ENCODE results near the gene MIER2.

MIER2 gene

GRCh38 chr19:310781-311496, 33.7 kb downstream of the MIER2 start:
- Histone ChIP-seq H4K8ac (ENCODE audit: low read depth, low read length) (no peak overlapping the region), H3K79me2 (ENCODE audit: control insufficient read depth, insufficient read depth, low read length) (peaks cover 5% of the 10 kb centered on the region), H3K9ac (ENCODE audit: low read length) (no peak overlapping the region), H2BK120ac (ENCODE audit: low read depth, low read length) (no peak overlapping the region), H2AK5ac (ENCODE audit: low read length) (no peak overlapping the region), H4K5ac (ENCODE audit: low read length) (no peak overlapping the region), H2BK5ac (ENCODE audit: low read length) (no peak overlapping the region), H3K27ac (ENCODE audit: low read depth, low read length) (no peak overlapping the region), H3K79me1 (ENCODE audit: low read length) (peaks cover 13% of the 10 kb centered on the region), H3K4me2 (ENCODE audit: low read length) (no peak overlapping the region), H3K18ac (ENCODE audit: low read length) (no peak overlapping the region), H3K4ac (ENCODE audit: low read depth, low read length) (no peak overlapping the region), H3K27me3 (ENCODE audit: insufficient read depth, low read length, poor library complexity) (no peaks in the 10 kb centered on the region), H3K36me3 (ENCODE audit: control insufficient read depth, insufficient read depth, low read length) (peaks cover 16% of the 10 kb centered on the region), H3K23ac (ENCODE audit: low read length) (no peak overlapping the region), H2BK15ac (replicated peaks; ENCODE audit: low read depth) (no peak overlapping the region), H3K4me3 (ENCODE audit: low read length) (no peak overlapping the region), H3K56ac (ENCODE audit: low read length) (no peak overlapping the region), H3K4me1 (ENCODE audit: control insufficient read depth, low read depth, low read length) (no peaks in the 10 kb centered on the region)
- DNase-seq = no peak
- WGBS (ENCODE audit: extremely low coverage, insufficient coverage, low lambda C conversion rate) = no CpG with 5 or more reads among the region's 24 CpGs

DNA sequence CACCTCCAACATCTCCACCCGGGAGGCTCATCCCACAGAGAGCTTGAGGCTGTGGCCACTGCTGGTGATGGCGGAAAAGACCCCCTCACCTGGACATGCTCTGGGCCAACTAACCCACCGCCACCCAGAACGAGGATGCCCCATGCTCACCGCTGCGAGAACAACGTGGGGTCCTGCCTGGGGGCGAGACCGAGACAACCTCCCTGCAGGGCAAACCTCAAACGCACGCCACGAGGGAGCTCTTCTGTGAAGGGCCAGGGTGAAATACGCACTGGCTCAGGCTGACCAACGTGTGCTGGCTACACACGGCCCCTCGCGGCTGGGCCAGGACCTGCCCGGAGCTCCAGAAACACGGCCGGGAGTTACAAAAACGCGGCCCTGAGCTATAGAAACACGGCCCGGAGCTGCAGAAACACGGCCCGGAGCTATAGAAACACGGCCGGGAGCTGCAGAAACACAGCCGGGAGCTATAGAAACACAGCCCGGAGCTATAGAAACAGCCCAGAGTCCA, 34.4 kb downstream of the MIER2 start:
- no peaks in the 10 kb centered on the region for H3K27me3 ChIP-seq (ENCODE audit: insufficient read depth, low read length, poor library complexity)
- H3K4ac ChIP-seq (ENCODE audit: low read depth, low read length) = no peak overlapping the region
- no peak overlapping the region for H3K23ac ChIP-seq (ENCODE audit: low read length)
- no peak overlapping the region for H3K27ac ChIP-seq (ENCODE audit: low read depth, low read length)
- no peak overlapping the region for H3K18ac ChIP-seq (ENCODE audit: low read length)
- no peak overlapping the region for H3K4me2 ChIP-seq (ENCODE audit: low read length)
- no peak overlapping the region for H3K4me3 ChIP-seq (ENCODE audit: low read length)
- no CpG with 5 or more reads among the region's 30 CpGs for WGBS (ENCODE audit: extremely low coverage, insufficient coverage, low lambda C conversion rate)
- no peak overlapping the region for H2BK120ac ChIP-seq (ENCODE audit: low read depth, low read length)
- no peak for DNase-seq
- H3K79me2 ChIP-seq (ENCODE audit: control insufficient read depth, insufficient read depth, low read length) = peaks cover 1% of the 10 kb centered on the region
- H3K36me3 ChIP-seq (ENCODE audit: control insufficient read depth, insufficient read depth, low read length) = peaks cover 16% of the 10 kb centered on the region
- H3K4me1 ChIP-seq (ENCODE audit: control insufficient read depth, low read depth, low read length) = no peaks in the 10 kb centered on the region
- no peak overlapping the region for H2BK15ac ChIP-seq (replicated peaks; ENCODE audit: low read depth)
- no peak overlapping the region for H4K8ac ChIP-seq (ENCODE audit: low read depth, low read length)
- peaks cover 8% of the 10 kb centered on the region for H3K79me1 ChIP-seq (ENCODE audit: low read length)
- H2BK5ac ChIP-seq (ENCODE audit: low read length) = no peak overlapping the region
- no peak overlapping the region for H4K5ac ChIP-seq (ENCODE audit: low read length)
- no peak overlapping the region for H3K56ac ChIP-seq (ENCODE audit: low read length)
- H3K9ac ChIP-seq (ENCODE audit: low read length) = no peak overlapping the region
- no peak overlapping the region for H2AK5ac ChIP-seq (ENCODE audit: low read length)

DNA sequence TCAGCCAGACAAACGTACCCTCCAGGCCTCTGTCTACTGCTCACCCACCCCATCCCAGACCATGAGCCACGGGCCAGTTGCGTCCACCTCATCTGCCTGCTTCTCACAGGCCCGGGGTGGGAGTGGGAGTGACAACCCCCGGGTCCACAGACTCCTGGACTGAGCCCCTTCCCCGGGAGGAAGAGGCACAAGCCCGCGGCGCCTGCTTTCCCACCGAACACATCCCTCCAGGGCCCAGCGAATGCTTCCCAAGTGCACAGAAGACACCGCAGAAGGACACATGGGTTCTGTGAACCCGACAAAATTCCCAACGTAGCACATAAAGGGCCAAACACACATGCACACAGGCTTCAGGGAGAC, 35.4 kb downstream of the MIER2 start:
- peaks cover 16% of the 10 kb centered on the region for H3K36me3 ChIP-seq (ENCODE audit: control insufficient read depth, insufficient read depth, low read length)
- H3K9ac ChIP-seq (ENCODE audit: low read length) = no peak overlapping the region
- no peak overlapping the region for H2AK5ac ChIP-seq (ENCODE audit: low read length)
- WGBS (ENCODE audit: extremely low coverage, insufficient coverage, low lambda C conversion rate) = no CpG with 5 or more reads among the region's 14 CpGs
- H3K79me2 ChIP-seq (ENCODE audit: control insufficient read depth, insufficient read depth, low read length) = peaks cover 1% of the 10 kb centered on the region
- no peak for DNase-seq
- no peak overlapping the region for H2BK120ac ChIP-seq (ENCODE audit: low read depth, low read length)
- no peak overlapping the region for H4K5ac ChIP-seq (ENCODE audit: low read length)
- no peaks in the 10 kb centered on the region for H3K27me3 ChIP-seq (ENCODE audit: insufficient read depth, low read length, poor library complexity)
- H2BK15ac ChIP-seq (replicated peaks; ENCODE audit: low read depth) = no peak overlapping the region
- H3K27ac ChIP-seq (ENCODE audit: low read depth, low read length) = no peak overlapping the region
- peaks cover 8% of the 10 kb centered on the region for H3K79me1 ChIP-seq (ENCODE audit: low read length)
- no peak overlapping the region for H3K4me3 ChIP-seq (ENCODE audit: low read length)
- no peak overlapping the region for H3K18ac ChIP-seq (ENCODE audit: low read length)
- H3K4me2 ChIP-seq (ENCODE audit: low read length) = no peak overlapping the region
- no peaks in the 10 kb centered on the region for H3K4me1 ChIP-seq (ENCODE audit: control insufficient read depth, low read depth, low read length)
- H4K8ac ChIP-seq (ENCODE audit: low read depth, low read length) = no peak overlapping the region
- H3K56ac ChIP-seq (ENCODE audit: low read length) = no peak overlapping the region
- no peak overlapping the region for H3K23ac ChIP-seq (ENCODE audit: low read length)
- no peak overlapping the region for H2BK5ac ChIP-seq (ENCODE audit: low read length)
- H3K4ac ChIP-seq (ENCODE audit: low read depth, low read length) = no peak overlapping the region

DNA sequence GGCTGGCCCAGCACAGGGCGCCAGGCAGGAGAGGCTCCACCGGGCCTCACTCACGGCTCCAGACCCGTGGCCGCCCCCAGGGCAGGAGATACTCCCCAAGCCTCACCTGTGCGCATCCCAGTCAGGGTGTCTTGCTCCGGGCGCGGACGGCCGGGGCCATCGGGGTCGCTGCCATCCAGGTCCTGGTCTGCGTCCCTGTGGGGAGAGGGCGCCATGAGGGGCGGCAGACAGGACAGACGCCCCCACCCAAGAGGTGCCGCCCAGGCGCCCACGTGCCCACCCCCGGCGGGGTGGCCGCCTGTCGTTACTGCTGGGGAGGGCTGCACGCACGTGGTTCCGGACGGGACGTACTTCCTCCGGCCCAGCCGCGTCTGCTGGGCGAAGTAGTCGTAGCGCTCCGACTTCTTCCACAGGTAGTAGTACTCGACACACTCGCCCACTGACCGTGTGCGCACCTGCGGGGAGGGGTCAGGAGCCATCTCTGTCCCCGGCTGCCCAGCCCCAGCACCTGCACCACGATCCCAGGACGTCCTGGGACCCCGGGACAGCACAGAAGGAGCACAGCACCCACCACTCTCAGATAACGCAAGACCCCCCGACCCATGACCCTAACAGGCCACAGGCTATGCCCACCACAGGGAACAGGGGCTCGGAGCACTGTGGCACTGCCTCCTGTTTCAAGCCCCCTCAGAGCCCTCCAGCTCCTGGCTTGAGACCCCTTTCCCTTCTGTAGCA, 36.0 kb downstream of the MIER2 start:
- Histone ChIP-seq H2BK120ac (ENCODE audit: low read depth, low read length) (no peak overlapping the region), H4K5ac (ENCODE audit: low read length) (no peak overlapping the region), H3K23ac (ENCODE audit: low read length) (no peak overlapping the region), H3K27me3 (ENCODE audit: insufficient read depth, low read length, poor library complexity) (no peaks in the 10 kb centered on the region), H2AK5ac (ENCODE audit: low read length) (no peak overlapping the region), H2BK5ac (ENCODE audit: low read length) (no peak overlapping the region), H3K9ac (ENCODE audit: low read length) (no peak overlapping the region), H3K4me1 (ENCODE audit: control insufficient read depth, low read depth, low read length) (no peaks in the 10 kb centered on the region), H3K79me1 (ENCODE audit: low read length) (peaks cover 5% of the 10 kb centered on the region), H4K8ac (ENCODE audit: low read depth, low read length) (no peak overlapping the region), H3K36me3 (ENCODE audit: control insufficient read depth, insufficient read depth, low read length) (peaks cover 14% of the 10 kb centered on the region), H3K56ac (ENCODE audit: low read length) (no peak overlapping the region), H3K27ac (ENCODE audit: low read depth, low read length) (no peak overlapping the region), H3K4me2 (ENCODE audit: low read length) (no peak overlapping the region), H3K4me3 (ENCODE audit: low read length) (no peak overlapping the region), H2BK15ac (replicated peaks; ENCODE audit: low read depth) (no peak overlapping the region), H3K18ac (ENCODE audit: low read length) (no peak overlapping the region), H3K4ac (ENCODE audit: low read depth, low read length) (no peak overlapping the region), H3K79me2 (ENCODE audit: control insufficient read depth, insufficient read depth, low read length) (peaks cover 1% of the 10 kb centered on the region)
- no CpG with 5 or more reads among the region's 48 CpGs for WGBS (ENCODE audit: extremely low coverage, insufficient coverage, low lambda C conversion rate)
- DNase-seq = no peak

DNA sequence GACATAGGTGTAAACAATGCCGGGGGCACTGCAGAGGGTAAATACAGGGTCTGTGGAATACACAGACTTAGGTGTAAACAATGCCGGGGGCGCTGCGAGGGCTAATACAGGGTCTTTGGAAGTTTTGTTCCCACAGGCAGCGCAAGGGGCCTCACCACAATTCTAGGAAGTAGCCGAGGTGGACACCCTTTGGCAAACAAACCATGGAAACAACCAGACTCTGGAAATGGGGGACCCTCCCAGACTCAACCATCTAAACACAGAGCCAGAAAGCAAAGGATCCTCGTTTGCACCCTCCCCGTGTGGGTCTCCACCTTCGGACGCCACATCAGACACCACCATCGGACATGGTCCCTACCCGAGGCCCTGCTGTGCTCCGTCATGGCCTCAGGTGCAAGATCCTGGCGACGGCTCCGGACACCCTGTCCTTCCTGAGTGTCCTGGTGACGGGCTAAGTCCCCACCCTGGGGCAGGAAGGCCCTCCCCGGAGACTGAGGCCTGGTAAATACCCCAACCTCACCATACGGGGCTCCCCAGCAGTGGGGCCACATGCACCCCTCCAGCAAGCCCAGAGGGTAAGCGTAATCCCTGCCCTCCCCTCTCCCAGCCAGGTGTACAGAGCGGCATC, 36.7 kb downstream of the MIER2 start:
- Histone ChIP-seq H3K56ac (ENCODE audit: low read length) (no peak overlapping the region), H2BK5ac (ENCODE audit: low read length) (no peak overlapping the region), H3K9ac (ENCODE audit: low read length) (no peak overlapping the region), H4K5ac (ENCODE audit: low read length) (no peak overlapping the region), H4K8ac (ENCODE audit: low read depth, low read length) (no peak overlapping the region), H3K4me2 (ENCODE audit: low read length) (no peak overlapping the region), H2AK5ac (ENCODE audit: low read length) (no peak overlapping the region), H3K18ac (ENCODE audit: low read length) (no peak overlapping the region), H3K36me3 (ENCODE audit: control insufficient read depth, insufficient read depth, low read length) (peaks cover 9% of the 10 kb centered on the region), H3K4me3 (ENCODE audit: low read length) (no peak overlapping the region), H3K23ac (ENCODE audit: low read length) (no peak overlapping the region), H3K4me1 (ENCODE audit: control insufficient read depth, low read depth, low read length) (no peaks in the 10 kb centered on the region), H2BK15ac (replicated peaks; ENCODE audit: low read depth) (no peak overlapping the region), H3K79me1 (ENCODE audit: low read length) (peaks cover 3% of the 10 kb centered on the region), H3K79me2 (ENCODE audit: control insufficient read depth, insufficient read depth, low read length) (peaks cover 1% of the 10 kb centered on the region), H3K27me3 (ENCODE audit: insufficient read depth, low read length, poor library complexity) (no peaks in the 10 kb centered on the region), H3K4ac (ENCODE audit: low read depth, low read length) (no peak overlapping the region), H3K27ac (ENCODE audit: low read depth, low read length) (no peak overlapping the region), H2BK120ac (ENCODE audit: low read depth, low read length) (no peak overlapping the region)
- WGBS (ENCODE audit: extremely low coverage, insufficient coverage, low lambda C conversion rate) = no CpG with 5 or more reads among the region's 21 CpGs
- DNase-seq = no peak

Measured in mesendoderm (in vitro differentiated cells).